ENCODE data around the gene MSX1. TPM values are rescaled to one million over a fixed set of nuclear protein-coding genes. Genes with fewer than 3 reads are reported as not detected.

The MSX1 gene
- total and polyA plus RNA-seq, 12 donors, result 1.8 to 30.3 (median 7.2) TPM

DNA sequence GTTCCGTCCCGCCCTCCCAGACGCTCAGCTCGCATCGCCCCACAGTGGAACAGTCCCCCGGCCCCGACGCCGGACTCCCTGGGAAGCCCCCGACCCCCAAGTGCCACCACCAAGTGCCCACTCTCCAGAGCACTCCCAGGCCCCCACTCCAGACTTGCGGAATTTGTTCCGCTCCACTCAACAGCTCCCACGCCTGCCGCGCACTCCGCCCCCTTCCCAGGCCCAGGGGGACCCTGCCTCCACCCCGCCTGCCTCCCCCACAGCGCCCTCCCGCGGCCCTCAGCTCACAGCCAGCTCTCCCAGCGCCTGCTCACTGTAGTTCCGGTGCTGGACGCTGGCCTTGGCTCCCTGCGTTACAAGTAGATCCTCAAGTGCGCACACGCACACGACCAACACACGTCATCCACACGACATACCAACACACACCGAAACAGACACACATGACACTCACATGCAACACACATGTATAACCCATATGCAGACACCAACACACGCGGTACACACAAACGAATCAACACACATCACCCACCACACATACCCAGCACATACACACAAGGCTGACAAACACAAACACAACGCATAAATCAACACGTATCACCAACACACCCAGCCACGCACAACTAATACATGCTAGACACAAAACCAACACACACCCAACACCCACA lies 8.0 kb downstream of the MSX1 start:
- Histone ChIP-seq H3K36me3 (replicated peaks in 1 of 2) (peaks cover 0 to 6% of the 10 kb centered on the region in 2 donors), H3K27me3 (peaks cover 88% of the 10 kb centered on the region), H3K9me3 (replicated peaks in 1 of 3) (no peaks in the 10 kb centered on the region), H3K27ac (no peak overlapping the region), H3K4me3 (no peak overlapping the region), H3K4me1 (replicated peaks in 1 of 2) (no peaks in the 10 kb centered on the region)
- TF ChIP-seq POLR2A (IDR thresholded peaks at IDR 0.05), result no peak
- TF ChIP-seq, protein P1, sequence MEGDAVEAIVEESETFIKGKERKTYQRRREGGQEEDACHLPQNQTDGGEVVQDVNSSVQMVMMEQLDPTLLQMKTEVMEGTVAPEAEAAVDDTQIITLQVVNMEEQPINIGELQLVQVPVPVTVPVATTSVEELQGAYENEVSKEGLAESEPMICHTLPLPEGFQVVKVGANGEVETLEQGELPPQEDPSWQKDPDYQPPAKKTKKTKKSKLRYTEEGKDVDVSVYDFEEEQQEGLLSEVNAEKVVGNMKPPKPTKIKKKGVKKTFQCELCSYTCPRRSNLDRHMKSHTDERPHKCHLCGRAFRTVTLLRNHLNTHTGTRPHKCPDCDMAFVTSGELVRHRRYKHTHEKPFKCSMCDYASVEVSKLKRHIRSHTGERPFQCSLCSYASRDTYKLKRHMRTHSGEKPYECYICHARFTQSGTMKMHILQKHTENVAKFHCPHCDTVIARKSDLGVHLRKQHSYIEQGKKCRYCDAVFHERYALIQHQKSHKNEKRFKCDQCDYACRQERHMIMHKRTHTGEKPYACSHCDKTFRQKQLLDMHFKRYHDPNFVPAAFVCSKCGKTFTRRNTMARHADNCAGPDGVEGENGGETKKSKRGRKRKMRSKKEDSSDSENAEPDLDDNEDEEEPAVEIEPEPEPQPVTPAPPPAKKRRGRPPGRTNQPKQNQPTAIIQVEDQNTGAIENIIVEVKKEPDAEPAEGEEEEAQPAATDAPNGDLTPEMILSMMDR (IDR thresholded peaks at IDR 0.05), result no peak
- no peak for DNase-seq
- intact Hi-C loops (cut with DNase I), result no loop called here
- WGBS, 4 donors, result 10 to 14% (median 10%) methylated on average over 16 to 36 of the region's 36 CpGs

DNA sequence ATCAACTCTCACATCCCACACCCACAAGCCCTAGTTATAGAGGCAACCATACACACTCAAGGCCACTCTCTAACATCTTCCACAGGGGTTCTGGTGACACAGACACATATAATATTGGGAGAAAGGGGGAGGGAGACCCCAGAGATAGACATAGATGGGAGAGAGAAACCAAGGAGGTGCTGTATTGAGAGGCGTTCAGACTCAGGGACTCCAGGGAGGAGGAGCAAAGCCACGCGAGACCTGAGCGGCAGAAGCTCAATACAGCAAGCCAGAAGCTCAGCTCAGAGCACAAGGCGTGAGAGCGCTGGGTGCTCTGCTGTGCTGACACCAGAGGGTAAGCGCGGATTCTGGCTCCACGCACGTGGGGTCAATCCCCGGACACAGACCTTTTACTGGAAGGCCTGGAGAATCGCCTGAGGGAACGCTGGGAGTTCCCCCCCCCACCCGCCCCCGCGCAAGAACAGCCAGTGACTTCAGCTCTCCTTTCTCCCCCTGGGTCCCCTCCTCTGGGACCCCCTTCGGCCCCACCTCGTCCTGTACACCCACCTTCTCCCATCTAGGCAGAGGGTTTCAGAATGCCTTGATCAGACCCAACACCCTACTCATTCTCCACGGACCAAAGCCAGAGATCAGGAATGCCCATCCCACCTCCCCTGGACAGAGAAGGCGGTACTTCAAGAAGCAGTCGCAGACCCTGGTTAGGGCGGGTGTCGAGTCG lies 8.7 kb downstream of the MSX1 start:
- DNase-seq, result no peak
- no peak overlapping the region for H3K27ac ChIP-seq
- intact Hi-C loops (cut with DNase I), result no loop called here
- no peaks in the 10 kb centered on the region for H3K4me1 ChIP-seq (replicated peaks in 1 of 2)
- H3K36me3 ChIP-seq (replicated peaks in 1 of 2), result no peaks in the 10 kb centered on the region
- WGBS, 4 donors, result 28 to 42% (median 33%) methylated on average over 17 to 24 of the region's 24 CpGs
- no peak overlapping the region for H3K4me3 ChIP-seq
- TF ChIP-seq, protein P1 (IDR thresholded peaks at IDR 0.05), result no peak
- no peak for TF ChIP-seq POLR2A (IDR thresholded peaks at IDR 0.05)
- H3K9me3 ChIP-seq (replicated peaks in 1 of 3), result no peaks in the 10 kb centered on the region
- H3K27me3 ChIP-seq, result peaks cover 89% of the 10 kb centered on the region

DNA sequence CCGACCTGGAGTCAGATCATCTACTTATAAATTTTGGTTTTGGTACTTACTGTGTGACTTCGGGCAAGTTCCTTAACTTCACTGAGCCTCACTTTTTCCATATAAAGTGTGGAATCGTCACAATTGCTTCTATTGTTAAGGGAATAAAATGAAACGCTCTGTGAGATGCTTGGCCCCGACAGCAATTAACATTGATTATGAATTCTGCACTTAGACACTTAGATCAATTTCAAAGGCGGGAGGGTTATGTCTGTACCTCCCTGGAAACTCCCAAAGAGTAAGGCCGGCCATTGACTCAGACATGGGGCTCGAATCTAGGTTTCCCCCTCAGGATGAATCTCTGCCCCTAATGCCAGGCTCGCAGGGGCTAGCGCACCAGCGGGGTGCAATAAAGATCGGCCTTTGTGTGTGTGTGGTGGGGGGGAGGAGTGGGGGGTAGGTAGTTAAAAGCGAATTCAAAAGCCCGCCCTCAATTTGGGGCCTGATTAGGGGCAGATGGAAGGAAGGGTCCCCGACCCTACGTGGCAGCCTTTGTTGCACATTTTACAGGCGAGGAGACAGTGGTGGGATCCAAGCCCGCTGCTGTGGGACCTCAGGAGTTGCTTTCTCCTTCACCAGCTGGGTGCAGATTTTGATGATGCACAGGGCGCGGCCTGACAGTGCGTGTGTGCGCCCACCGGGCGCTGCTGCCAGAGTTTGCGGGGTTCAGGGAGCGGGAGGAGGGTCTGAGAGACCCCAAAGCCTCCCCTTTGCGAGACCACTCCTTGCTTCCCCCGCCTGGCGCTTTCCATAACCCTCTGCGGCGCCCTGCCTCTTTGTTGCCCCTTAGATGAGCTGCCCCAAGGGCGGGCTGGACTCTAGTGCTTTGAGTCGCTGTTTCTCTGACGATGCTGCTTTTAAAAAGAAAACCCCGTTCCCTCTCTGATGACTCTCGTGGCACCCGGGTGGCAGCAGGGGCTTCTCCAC lies 9.6 kb downstream of the MSX1 start:
- Histone ChIP-seq H3K4me3 (no peak overlapping the region), H3K27ac (no peak overlapping the region), H3K9me3 (replicated peaks in 1 of 3) (no peaks in the 10 kb centered on the region), H3K27me3 (peaks cover 94% of the 10 kb centered on the region), H3K4me1 (replicated peaks in 1 of 2) (no peaks in the 10 kb centered on the region), H3K36me3 (replicated peaks in 1 of 2) (no peaks in the 10 kb centered on the region)
- WGBS, 4 donors, result 19 to 36% (median 29%) methylated on average over 28 to 37 of the region's 37 CpGs
- TF ChIP-seq, protein P1 (IDR thresholded peaks at IDR 0.05), result no peak
- no peak for TF ChIP-seq POLR2A (IDR thresholded peaks at IDR 0.05)
- intact Hi-C loops (cut with DNase I), result no loop called here
- DNase-seq, result no peak
